Measurements from ENCODE around the gene IRF2BPL.
A peak's percentile ranks its signal among the peaks of the same experiment; 100 is the strongest.

The IRF2BPL gene

GRCh38 chr14:76985540-76986230 is 42.8 kb downstream of the IRF2BPL start:
- DNase-seq (ENCODE audit: low read depth): no peak

- no peak for DNase-seq (ENCODE audit: low read depth)
Observed at GRCh38 chr14:76984787-76985375, 43.6 kb downstream of the IRF2BPL start.

GRCh38 chr14:76984297-76984696 is 44.2 kb downstream of the IRF2BPL start:
- DNase-seq (ENCODE audit: low read depth): no peak

GRCh38 chr14:76981670-76982069 is 46.8 kb downstream of the IRF2BPL start:
- no peak for DNase-seq (ENCODE audit: low read depth)

GRCh38 chr14:76977793-76978720 is 50.5 kb downstream of the IRF2BPL start:
- peak; percentile 57 for DNase-seq (ENCODE audit: low read depth)

GRCh38 chr14:76976240-76977005 is 52.1 kb downstream of the IRF2BPL start:
- no peak for DNase-seq (ENCODE audit: low read depth)

GRCh38 chr14:76975812-76976211 is 52.7 kb downstream of the IRF2BPL start:
- no peak for DNase-seq (ENCODE audit: low read depth)

- no peak for DNase-seq (ENCODE audit: low read depth)
Observed at GRCh38 chr14:76975051-76975450, 53.5 kb downstream of the IRF2BPL start.

Data from stimulated activated CD8-positive, alpha-beta memory T cell treated with anti-CD3 and anti-CD28 coated beads, Interleukin-15, amount 100 ng/mL, for 1 hour (primary cell).